Smooth muscle cell (in vitro differentiated cells): ENCODE results near the gene C1orf122. TPM values are rescaled to one million over a fixed set of nuclear protein-coding genes. Genes with fewer than 3 reads are reported as not detected.

ENCODE experiments used
- DNase-seq: peaks from one replicate; lab custom pipeline; 2025; ENCODE audit not compliant: unreplicated experiment; lab: John Stamatoyannopoulos, UW
- H2AFZ ChIP-seq: fragments of 200-600 bp; sonication (generic); 2 replicates; pipeline ENCODE4 v1.6.0; 2016; ENCODE audit warnings: antibody characterized with exemption, low read depth, mild to moderate bottlenecking
- H3F3A ChIP-seq: fragments of 200-600 bp; sonication (generic); 2 replicates; pipeline ENCODE4 v1.6.0; 2017; ENCODE audit warnings: antibody characterized with exemption, low read depth
- H3K27ac ChIP-seq: fragments of 200-600 bp; sonication (generic); 2 replicates; pipeline ENCODE4 v1.5.1; 2016; ENCODE audit warnings: low read depth, mild to moderate bottlenecking
- H3K27me3 ChIP-seq: fragments of 200-600 bp; sonication (generic); 2 replicates; pipeline ENCODE4 v1.6.1; 2016; ENCODE audit warnings: low read depth, mild to moderate bottlenecking
- H3K36me3 ChIP-seq: fragments of 200-600 bp; sonication (generic); 2 replicates; pipeline ENCODE4 v1.5.1; 2016; ENCODE audit warnings: low read depth
- H3K4me1 ChIP-seq: fragments of 200-600 bp; sonication (generic); 2 replicates; pipeline ENCODE4 v1.5.1; 2016; ENCODE audit warnings: low read depth
- H3K4me2 ChIP-seq: fragments of 200-600 bp; sonication (generic); 2 replicates; pipeline ENCODE4 v1.6.0; 2016; ENCODE audit warnings: mild to moderate bottlenecking
- H3K4me3 ChIP-seq: fragments of 200-600 bp; sonication (generic); 2 replicates; pipeline ENCODE4 v1.5.1; 2016; ENCODE audit warnings: mild to moderate bottlenecking
- H3K79me2 ChIP-seq: fragments of 200-600 bp; sonication (generic); 2 replicates; pipeline ENCODE4 v1.6.0; 2016; ENCODE audit warnings: low read depth, mild to moderate bottlenecking
- H3K9ac ChIP-seq: fragments of 200-600 bp; sonication (generic); 2 replicates; pipeline ENCODE4 v1.6.0; 2016; ENCODE audit warnings: low read depth
- H3K9me3 ChIP-seq: fragments of 200-600 bp; sonication (generic); replicated peaks from 2 replicates; pipeline ENCODE4 v1.5.1; 2016; ENCODE audit warnings: low read depth
- H4K20me1 ChIP-seq: fragments of 200-600 bp; sonication (generic); 2 replicates; pipeline ENCODE4 v1.6.0; 2016; ENCODE audit warnings: low read depth
- WGBS: methylation state at CpG from one replicate; pipeline ENCODE4 v1.1.7; 2016; ENCODE audit warnings: low lambda C conversion rate; 5-methylcytosine and 5-hydroxymethylcytosine counted together
- polyA plus RNA-seq: library from polyadenylated mRNA; unstranded; fragments of >200 nt; fragmentation: Nextera tagmentation; extraction: Ambion mirVana; gene quantifications from 2 replicates; pipeline ENCODE4 v1.2.1, GENCODE V29; 2016
- total RNA-seq: library from RNA; depleted of rRNA; stranded (reverse); fragments of >200 nt; gene quantifications from 2 replicates; pipeline ENCODE4 v1.2.3, GENCODE V29; 2014
- TF ChIP-seq, protein P1 (sequence below): fragments of 200-600 bp; sonication (generic); IDR thresholded peaks from 2 replicates; pipeline ENCODE4 v1.5.1; 2017; ENCODE audit warnings: borderline replicate concordance, mild to moderate bottlenecking, antibody characterized with exemption; ENCODE audit not compliant: insufficient read depth, poor library complexity, severe bottlenecking

The C1orf122 gene
- total and polyA plus RNA-seq, 2 experiments from 2014 or later = 57.8 to 140 TPM

DNA sequence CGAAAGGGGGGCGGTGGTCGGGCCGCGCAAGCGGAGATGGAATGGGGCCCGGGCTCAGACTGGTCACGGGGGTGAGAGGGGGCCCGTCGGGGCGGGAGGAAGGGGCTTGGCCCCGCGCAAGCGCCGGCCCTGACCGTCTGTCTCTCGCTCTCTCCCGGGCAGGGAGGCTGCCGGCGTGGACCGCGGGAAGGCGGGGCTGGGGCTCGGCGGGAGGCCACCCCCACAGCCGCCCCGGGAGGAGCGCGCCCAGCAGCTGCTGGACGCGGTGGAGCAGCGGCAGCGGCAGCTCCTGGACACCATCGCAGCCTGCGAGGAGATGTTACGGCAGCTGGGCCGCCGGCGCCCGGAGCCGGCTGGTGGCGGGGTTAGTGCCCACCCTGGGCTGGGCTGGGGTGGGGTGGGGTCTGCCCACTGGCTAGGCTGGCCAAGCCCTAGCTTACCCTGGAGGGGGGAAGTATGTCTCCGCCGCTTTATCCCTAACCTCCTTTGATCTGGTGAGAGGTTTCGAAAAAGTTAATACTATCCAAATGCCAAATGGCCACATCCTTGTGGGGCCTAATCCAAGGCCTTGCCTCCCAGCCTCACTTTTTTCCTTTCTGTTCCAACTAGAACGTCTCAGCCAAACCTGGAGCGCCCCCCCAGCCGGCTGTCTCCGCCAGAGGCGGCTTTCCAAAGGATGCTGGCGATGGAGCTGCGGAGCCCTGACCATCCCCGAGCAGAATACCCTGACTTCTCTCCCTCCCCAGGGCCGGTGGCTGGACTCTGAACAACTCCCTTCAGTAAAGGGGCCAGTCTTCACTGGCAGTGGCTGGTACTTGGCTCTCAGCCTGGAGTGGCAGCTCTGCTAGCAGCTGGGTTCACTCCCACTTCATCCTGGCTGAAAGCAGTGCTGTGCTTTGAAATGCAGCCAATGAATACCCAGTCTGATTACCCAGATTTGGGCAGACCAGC is 1.1 kb downstream of the C1orf122 start:
- Histone ChIP-seq H3K27me3 (no peaks in the 10 kb centered on the region), H4K20me1 (peaks cover 46% of the 10 kb centered on the region), H3K9ac (peak overlapping the region; percentile 87), H3K4me1 (peaks cover 15% of the 10 kb centered on the region), H2AFZ (no peak overlapping the region), H3K9me3 (no peaks in the 10 kb centered on the region), H3F3A (peaks cover 20% of the 10 kb centered on the region), H3K27ac (peak overlapping the region; percentile 83), H3K4me3 (peak overlapping the region; percentile 80), H3K36me3 (peaks cover 6% of the 10 kb centered on the region), H3K4me2 (peak overlapping the region; percentile 97), H3K79me2 (peaks cover 25% of the 10 kb centered on the region)
- TF ChIP-seq, protein P1, sequence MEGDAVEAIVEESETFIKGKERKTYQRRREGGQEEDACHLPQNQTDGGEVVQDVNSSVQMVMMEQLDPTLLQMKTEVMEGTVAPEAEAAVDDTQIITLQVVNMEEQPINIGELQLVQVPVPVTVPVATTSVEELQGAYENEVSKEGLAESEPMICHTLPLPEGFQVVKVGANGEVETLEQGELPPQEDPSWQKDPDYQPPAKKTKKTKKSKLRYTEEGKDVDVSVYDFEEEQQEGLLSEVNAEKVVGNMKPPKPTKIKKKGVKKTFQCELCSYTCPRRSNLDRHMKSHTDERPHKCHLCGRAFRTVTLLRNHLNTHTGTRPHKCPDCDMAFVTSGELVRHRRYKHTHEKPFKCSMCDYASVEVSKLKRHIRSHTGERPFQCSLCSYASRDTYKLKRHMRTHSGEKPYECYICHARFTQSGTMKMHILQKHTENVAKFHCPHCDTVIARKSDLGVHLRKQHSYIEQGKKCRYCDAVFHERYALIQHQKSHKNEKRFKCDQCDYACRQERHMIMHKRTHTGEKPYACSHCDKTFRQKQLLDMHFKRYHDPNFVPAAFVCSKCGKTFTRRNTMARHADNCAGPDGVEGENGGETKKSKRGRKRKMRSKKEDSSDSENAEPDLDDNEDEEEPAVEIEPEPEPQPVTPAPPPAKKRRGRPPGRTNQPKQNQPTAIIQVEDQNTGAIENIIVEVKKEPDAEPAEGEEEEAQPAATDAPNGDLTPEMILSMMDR = no peak
- peak; percentile 95 for DNase-seq
- 3% methylated on average over 27 of the region's 54 CpGs for WGBS

DNA sequence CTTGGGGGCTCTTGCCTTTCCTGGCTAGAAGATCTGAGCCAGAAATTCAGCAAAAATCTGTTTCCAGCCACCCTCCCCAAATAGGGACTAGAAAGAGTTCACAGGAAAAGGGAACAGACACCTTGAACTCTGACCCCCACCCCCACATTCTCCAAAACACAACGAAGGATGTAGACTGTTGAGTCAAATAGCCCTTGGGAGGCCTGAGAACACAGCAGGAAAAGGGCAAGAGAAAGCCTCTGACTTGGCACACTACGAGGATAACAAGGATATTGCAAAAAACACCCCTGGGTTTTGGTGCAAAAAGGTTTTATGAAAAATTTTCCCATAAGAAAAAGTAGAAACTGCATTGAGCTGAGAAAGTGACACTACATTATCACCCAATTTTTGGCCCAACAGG is 2.4 kb downstream of the C1orf122 start:
- Histone ChIP-seq H3K9ac (no peak overlapping the region), H3F3A (peaks cover 11% of the 10 kb centered on the region), H3K4me2 (no peak overlapping the region), H2AFZ (no peak overlapping the region), H3K27me3 (no peaks in the 10 kb centered on the region), H4K20me1 (peaks cover 35% of the 10 kb centered on the region), H3K9me3 (no peaks in the 10 kb centered on the region), H3K79me2 (peaks cover 25% of the 10 kb centered on the region), H3K27ac (peak overlapping the region; percentile 83), H3K4me1 (peaks cover 15% of the 10 kb centered on the region), H3K36me3 (peaks cover 9% of the 10 kb centered on the region), H3K4me3 (no peak overlapping the region)
- TF ChIP-seq, protein P1 = no peak
- no peak for DNase-seq
- WGBS = 86% methylated on average over 2 of the region's 2 CpGs

DNA sequence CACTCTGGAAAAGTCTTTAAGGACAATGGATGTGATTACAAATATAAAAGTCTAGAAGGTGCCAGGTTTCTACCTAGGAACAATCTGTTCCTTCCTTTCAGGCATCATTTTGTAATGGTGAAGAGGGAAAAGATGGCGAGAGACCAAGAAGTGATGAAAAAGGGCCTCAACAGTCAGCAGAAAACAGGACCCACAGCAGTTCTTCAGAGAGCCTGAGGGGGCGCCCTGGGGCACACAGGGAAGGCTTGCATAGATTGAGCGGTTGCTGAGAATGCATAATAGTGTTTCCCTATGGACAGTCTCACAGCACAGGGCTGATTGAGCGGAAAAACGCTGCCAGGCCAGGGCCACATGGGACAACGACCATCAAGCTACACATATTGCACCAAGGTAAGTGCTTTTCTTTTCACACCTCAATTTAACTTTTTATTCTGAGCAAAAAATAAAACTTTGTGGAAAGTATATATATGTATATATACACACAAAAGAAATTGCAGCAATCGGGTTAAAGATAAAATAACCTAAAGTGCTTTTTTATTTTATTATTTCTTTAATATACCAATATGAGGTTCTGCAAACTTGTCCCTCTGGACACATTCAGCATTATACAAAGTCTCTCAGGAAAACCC is 3.6 kb downstream of the C1orf122 start:
- peaks cover 11% of the 10 kb centered on the region for H3F3A ChIP-seq
- H3K9me3 ChIP-seq = no peaks in the 10 kb centered on the region
- no peak for DNase-seq
- H3K36me3 ChIP-seq = peaks cover 4% of the 10 kb centered on the region
- no peaks in the 10 kb centered on the region for H3K27me3 ChIP-seq
- no peak overlapping the region for H3K4me2 ChIP-seq
- H3K4me1 ChIP-seq = peaks cover 15% of the 10 kb centered on the region
- 34% methylated on average over 7 of the region's 7 CpGs for WGBS
- H3K27ac ChIP-seq = no peak overlapping the region
- no peak overlapping the region for H3K9ac ChIP-seq
- H4K20me1 ChIP-seq = peaks cover 25% of the 10 kb centered on the region
- H2AFZ ChIP-seq = no peak overlapping the region
- no peak overlapping the region for H3K4me3 ChIP-seq
- peaks cover 20% of the 10 kb centered on the region for H3K79me2 ChIP-seq
- TF ChIP-seq, protein P1 = peak; percentile 73
